ENCODE results near the gene NGF. TPM values are rescaled to one million over a fixed set of nuclear protein-coding genes. Genes with fewer than 3 reads are reported as not detected.

NGF gene
- total RNA-seq, 4 donors from 2014 or later = 2.8 to 4.0 (median 3.2) TPM; not detected in 1

- no peak for DNase-seq
- Histone ChIP-seq H3K36me3 (no peaks in the 10 kb centered on the region), H3K27me3 (no peaks in the 10 kb centered on the region), H3K4me3 (replicated peaks in 1 of 3) (no peak overlapping the region), H3K4me1 (no peaks in the 10 kb centered on the region), H3K9me3 (no peaks in the 10 kb centered on the region), H3K27ac (no peak overlapping the region)
- no peak for TF ChIP-seq POLR2A (IDR thresholded peaks at IDR 0.05)
- no peak for TF ChIP-seq CTCF (IDR thresholded peaks at IDR 0.05)
- 92 to 97% methylated on average over 3 of the region's 3 CpGs for WGBS, 2 donors
- intact Hi-C loops (cut with DNase I) = no loop called here
Observed at GRCh38 chr1:115322631-115323030, 15.4 kb downstream of the NGF start.

GRCh38 chr1:115320377-115320776, 17.7 kb downstream of the NGF start:
- Histone ChIP-seq H3K4me3 (replicated peaks in 1 of 3) (no peak overlapping the region), H3K27ac (no peak overlapping the region), H3K9me3 (no peaks in the 10 kb centered on the region), H3K4me1 (no peaks in the 10 kb centered on the region), H3K36me3 (no peaks in the 10 kb centered on the region), H3K27me3 (no peaks in the 10 kb centered on the region)
- WGBS, 2 donors = 95 to 96% methylated on average over 6 of the region's 6 CpGs
- TF ChIP-seq CTCF (IDR thresholded peaks at IDR 0.05) (no peak), POLR2A (IDR thresholded peaks at IDR 0.05) (no peak)
- intact Hi-C loops (cut with DNase I) = no loop called here
- no peak for DNase-seq

GRCh38 chr1:115319706-115320105, 18.3 kb downstream of the NGF start:
- no peaks in the 10 kb centered on the region for H3K27me3 ChIP-seq
- no peak for DNase-seq
- H3K36me3 ChIP-seq = no peaks in the 10 kb centered on the region
- no peak overlapping the region for H3K27ac ChIP-seq
- no peaks in the 10 kb centered on the region for H3K9me3 ChIP-seq
- intact Hi-C loops (cut with DNase I) = no loop called here
- no peak for TF ChIP-seq POLR2A (IDR thresholded peaks at IDR 0.05)
- no peak for TF ChIP-seq CTCF (IDR thresholded peaks at IDR 0.05)
- H3K4me1 ChIP-seq = no peaks in the 10 kb centered on the region
- no peak overlapping the region for H3K4me3 ChIP-seq (replicated peaks in 1 of 3)
- 66 to 79% methylated on average over 4 to 5 of the region's 5 CpGs for WGBS, 2 donors

GRCh38 chr1:115317101-115318012, 20.7 kb downstream of the NGF start:
- H3K4me1 ChIP-seq = peaks cover 0 to 4% of the 10 kb centered on the region in 2 donors
- TF ChIP-seq CTCF (IDR thresholded peaks at IDR 0.05) (no peak), POLR2A (IDR thresholded peaks at IDR 0.05) (no peak)

GRCh38 chr1:115314765-115315164, 23.3 kb downstream of the NGF start:
- Histone ChIP-seq H3K27me3 (no peaks in the 10 kb centered on the region), H3K4me1 (peaks cover 0 to 4% of the 10 kb centered on the region in 2 donors), H3K4me3 (replicated peaks in 1 of 3) (no peak overlapping the region), H3K9me3 (no peaks in the 10 kb centered on the region), H3K36me3 (no peaks in the 10 kb centered on the region), H3K27ac (no peak overlapping the region)
- no peak for TF ChIP-seq CTCF (IDR thresholded peaks at IDR 0.05)
- no peak for TF ChIP-seq POLR2A (IDR thresholded peaks at IDR 0.05)
- WGBS, 2 donors = 72 to 78% methylated on average over 3 of the region's 3 CpGs
- intact Hi-C loops (cut with DNase I) = no loop called here
- no peak for DNase-seq

More at GRCh38 chr1:115317101-115318012, 20.7 kb downstream of the NGF start:
- Histone ChIP-seq H3K27me3 (no peaks in the 10 kb centered on the region), H3K27ac (no peak overlapping the region), H3K4me3 (replicated peaks in 1 of 3) (no peak overlapping the region), H3K36me3 (no peaks in the 10 kb centered on the region), H3K9me3 (no peaks in the 10 kb centered on the region)
- WGBS, 2 donors = 77 to 83% methylated on average over 11 of the region's 11 CpGs
- DNase-seq = no peak
- intact Hi-C loops (cut with DNase I) = no loop called here

Data from thyroid gland (tissue), 4 donors.